GM21390 (cell line): Measurements from ENCODE around the gene CTCFL.

Experiments used
- ATAC-seq: cut with Tn5 transposase; IDR thresholded peaks from one replicate; pipeline ENCODE4 v1.9.1; 2021; ENCODE audit not compliant: unreplicated experiment

CTCFL gene, protein sequence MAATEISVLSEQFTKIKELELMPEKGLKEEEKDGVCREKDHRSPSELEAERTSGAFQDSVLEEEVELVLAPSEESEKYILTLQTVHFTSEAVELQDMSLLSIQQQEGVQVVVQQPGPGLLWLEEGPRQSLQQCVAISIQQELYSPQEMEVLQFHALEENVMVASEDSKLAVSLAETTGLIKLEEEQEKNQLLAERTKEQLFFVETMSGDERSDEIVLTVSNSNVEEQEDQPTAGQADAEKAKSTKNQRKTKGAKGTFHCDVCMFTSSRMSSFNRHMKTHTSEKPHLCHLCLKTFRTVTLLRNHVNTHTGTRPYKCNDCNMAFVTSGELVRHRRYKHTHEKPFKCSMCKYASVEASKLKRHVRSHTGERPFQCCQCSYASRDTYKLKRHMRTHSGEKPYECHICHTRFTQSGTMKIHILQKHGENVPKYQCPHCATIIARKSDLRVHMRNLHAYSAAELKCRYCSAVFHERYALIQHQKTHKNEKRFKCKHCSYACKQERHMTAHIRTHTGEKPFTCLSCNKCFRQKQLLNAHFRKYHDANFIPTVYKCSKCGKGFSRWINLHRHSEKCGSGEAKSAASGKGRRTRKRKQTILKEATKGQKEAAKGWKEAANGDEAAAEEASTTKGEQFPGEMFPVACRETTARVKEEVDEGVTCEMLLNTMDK

GRCh38 chr20:57524511-57525176, at the start of gene CTCFL:
TSS of gene CTCFL (minus strand) at chr20:57525140. CDS start at chr20:57524205, 935 bp downstream.
- no peak for ATAC-seq

GRCh38 chr20:57573894-57574293, 49.0 kb upstream of the CTCFL start:
- ATAC-seq, result no peak

DNA sequence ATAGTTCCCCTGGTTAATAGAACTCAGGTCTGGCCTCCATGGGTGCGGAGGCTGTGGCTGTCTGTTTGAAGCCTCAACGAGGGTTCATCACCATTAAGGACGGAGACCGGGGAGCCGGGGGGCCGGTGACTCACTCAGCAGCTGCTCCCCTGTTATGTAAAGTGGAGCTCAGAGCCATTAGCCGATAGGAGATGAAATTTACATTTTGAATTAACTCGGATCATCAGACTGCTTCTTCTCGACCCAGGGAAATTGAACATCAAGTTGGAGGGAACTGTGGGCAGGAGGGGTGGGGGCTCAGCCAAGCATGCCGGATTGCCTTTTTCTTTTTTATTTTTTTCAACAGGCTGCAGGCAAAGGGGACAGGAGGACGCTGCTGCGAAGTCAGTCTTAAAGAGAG, 48.3 kb upstream of the CTCFL start:
- no peak for ATAC-seq

DNA sequence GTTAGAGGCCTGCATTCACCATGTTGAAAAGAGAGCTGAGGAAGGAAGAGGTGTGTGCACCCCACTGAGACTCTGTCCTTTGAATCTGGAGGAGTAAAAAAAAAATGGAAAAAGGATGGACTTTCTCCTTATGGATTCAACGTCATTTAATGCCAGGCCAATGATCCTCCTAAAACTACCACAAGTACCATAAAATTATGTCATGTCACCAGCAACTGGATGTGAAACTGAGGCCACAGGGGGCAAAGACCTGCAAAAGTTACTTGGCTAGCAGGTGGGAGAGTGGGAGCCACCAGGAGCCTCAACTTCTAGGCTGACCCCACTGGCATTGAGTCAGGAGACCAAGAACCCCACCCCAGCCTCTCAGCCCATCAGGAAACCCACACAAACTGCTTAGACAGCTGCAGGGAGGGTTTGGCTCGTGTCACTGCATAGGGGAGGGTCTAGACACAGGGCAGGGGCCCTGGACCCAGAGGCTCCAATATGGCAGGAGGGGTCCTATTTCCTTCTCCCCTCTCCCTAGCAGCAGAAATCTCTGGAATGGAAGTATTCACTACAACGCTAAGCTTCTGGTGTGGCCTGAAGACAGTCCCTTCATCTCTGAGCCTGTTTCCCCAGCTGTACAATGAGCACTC, 47.0 kb upstream of the CTCFL start:
- ATAC-seq, result no peak

DNA sequence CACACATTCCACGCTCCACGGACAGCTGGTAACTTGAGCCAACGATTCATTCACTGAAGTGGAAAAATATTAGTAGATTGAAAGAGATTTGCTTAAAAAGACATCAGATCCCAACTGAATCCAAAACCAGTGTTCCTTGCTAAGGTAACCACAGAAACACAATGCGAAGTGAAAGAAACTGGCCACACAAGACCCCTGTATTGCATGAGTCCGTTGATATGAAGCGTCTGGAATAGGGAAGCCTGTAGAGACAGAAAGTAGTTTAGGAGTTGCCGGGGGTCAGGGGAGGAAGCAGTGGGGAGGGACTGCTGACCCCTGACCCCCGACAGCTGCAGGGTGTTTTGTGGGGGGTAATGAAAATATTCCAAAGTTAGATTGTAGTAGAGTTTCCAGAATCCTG, 46.0 kb upstream of the CTCFL start:
- no peak for ATAC-seq

DNA sequence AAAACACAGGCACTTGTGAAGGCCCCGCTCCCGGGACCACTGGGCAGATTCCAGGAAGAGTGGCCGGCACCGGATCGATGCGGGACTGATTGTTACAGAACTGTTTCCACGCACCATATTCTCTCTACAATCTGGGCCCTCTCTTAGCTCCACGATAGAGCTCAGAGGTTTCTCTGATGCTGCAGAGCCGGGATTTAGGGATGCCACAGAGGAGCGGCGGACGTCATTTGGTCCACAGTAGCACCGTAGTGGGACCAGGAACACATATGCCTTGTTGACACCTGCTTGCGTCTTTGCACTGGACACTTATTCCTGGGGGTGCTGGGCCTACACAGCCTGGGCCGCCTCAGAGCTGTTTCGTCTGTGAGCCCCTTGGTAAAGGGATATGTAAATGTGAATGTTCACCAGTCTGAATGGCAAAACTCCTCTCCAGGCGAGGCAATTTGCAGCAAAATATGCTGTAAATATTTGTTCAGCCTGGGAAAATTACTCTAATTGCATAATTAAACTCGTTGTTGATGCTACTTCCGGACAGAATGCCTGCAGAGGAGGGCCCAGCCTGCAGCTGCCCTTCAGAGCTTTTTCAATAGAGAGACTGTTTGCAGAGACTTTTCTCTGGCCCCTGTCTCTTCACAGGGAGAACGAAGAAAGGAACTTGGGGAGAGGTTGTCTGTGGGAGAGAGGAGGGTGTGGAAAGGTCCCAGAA, 45.4 kb upstream of the CTCFL start:
- no peak for ATAC-seq

GRCh38 chr20:57568960-57569359, 44.0 kb upstream of the CTCFL start:
- ATAC-seq, result no peak

DNA sequence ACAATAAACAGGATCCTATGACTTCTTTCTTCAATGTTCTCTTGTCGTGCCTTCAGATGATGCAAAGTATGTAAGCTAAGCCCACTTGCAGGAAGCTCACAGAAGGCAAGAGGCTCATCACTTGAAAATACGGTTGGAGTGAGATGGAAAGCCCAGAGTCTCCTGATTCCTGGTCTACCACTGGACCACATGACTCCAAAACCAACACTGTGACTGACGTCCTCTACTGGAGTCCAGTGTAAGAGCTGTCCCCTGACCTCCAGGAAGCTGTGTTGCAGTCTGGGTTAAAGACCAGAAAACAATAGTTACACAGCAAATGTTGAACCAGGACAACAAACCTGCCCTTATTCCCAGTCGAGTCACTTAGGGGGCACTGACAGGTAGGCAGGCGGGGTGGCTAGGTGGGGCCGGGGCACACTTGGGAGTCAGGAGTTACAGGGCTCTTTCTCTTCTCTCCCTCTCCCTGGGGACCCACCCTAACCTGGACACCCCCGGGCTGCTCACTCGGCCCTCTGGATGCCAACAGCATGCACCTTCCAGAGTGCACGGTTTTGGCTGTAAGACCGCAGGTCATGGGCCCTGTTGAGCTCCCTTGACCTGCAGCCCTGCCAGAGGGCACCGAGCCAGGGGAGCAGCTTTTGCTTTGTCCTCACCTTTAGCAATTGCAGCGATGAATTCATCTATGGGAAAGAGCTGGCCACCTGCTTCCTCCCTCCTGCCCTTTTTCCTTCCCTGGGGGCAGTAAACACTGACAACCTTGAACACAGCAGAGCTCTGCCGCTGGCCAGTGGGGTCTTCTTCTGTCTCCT, 43.4 kb upstream of the CTCFL start:
- ATAC-seq, result no peak

DNA sequence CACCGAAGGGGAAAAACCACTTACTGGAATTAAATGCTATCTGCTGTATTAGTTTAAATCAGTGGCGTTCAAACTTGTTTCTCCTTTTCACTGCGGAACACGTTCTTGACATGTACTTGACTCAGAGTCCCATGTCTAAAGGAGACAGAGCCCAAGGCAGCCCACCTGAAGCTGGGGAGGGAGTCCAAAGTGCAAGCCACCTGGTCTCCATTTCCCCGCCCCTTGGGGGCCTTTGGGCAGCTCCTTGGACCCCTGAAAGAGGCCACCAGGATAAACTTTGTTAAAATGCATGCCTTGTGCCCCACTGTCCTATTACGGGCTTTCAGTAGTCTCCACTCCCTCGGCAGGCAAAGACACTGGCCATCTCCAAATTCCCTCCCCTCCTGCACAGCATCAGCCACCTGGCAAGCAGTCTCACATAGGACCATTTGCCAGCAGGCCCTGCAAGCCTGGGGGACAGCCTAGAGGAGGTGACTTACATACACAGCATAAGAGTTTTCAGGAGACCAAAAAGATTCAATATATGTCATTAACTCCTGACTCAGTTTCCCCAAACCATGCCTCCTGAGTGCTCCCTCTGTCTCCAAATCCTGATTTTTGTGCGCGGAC, 42.6 kb upstream of the CTCFL start:
- no peak for ATAC-seq

DNA sequence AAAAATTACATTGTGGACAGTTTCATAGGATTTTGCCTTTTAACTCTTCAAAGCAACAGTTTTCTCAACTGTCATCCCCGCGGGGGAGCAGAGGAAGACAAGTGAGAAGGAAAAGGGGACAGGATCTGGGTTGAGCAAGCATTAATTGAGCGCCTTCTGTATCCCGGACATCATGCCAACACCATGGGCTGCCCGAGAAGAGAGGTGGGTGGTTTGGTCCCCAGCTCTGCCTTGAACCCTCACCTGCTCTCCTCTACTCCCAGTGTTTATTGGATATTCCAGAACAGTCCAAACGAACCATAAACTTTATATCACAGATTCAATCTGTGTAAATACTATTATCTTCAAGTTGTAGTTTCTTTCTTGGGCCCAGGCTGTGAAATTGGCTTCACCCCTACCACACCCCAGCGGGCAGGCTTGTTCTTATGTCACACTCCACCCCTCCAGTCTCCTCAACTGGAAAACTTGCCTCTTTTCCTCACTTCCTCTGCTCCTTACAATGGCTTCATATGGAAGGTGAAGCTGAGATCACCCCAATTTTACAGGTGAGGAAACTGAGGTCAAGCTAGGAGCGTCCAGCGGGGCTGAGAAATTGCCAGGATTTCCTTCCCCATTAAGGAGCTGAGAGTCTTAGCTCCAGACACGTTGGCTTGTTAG, 42.0 kb upstream of the CTCFL start:
- ATAC-seq, result no peak

- ATAC-seq, result no peak
Observed at GRCh38 chr20:57566399-57566798, 41.5 kb upstream of the CTCFL start.

- ATAC-seq, result no peak
Observed at GRCh38 chr20:57564951-57565642, 40.2 kb upstream of the CTCFL start.

DNA sequence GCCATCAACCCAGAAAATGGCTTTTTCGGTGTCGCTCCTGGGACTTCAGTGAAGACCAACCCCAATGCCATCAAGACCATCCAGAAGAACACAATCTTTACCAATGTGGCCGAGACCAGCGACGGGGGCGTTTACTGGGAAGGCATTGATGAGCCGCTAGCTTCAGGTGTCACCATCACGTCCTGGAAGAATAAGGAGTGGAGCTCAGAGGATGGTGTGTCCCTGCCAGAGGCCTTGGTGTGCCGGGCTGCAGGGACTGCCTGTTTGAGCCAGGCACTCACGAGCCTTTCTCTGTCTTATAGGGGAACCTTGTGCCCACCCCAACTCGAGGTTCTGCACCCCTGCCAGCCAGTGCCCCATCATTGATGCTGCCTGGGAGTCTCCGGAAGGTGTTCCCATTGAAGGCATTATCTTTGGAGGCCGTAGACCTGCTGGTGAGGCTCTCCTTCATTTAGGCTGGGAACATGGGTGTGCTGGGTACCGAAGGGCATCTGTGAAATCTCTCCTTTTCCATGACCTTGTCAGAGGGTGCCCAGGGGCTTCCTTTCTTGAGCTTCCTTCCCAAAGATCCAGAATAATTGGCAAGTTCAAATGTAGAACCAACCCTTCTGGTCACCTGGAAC, 39.4 kb upstream of the CTCFL start:
- ATAC-seq, result no peak

GRCh38 chr20:57563522-57563921, 38.6 kb upstream of the CTCFL start:
- ATAC-seq, result no peak

DNA sequence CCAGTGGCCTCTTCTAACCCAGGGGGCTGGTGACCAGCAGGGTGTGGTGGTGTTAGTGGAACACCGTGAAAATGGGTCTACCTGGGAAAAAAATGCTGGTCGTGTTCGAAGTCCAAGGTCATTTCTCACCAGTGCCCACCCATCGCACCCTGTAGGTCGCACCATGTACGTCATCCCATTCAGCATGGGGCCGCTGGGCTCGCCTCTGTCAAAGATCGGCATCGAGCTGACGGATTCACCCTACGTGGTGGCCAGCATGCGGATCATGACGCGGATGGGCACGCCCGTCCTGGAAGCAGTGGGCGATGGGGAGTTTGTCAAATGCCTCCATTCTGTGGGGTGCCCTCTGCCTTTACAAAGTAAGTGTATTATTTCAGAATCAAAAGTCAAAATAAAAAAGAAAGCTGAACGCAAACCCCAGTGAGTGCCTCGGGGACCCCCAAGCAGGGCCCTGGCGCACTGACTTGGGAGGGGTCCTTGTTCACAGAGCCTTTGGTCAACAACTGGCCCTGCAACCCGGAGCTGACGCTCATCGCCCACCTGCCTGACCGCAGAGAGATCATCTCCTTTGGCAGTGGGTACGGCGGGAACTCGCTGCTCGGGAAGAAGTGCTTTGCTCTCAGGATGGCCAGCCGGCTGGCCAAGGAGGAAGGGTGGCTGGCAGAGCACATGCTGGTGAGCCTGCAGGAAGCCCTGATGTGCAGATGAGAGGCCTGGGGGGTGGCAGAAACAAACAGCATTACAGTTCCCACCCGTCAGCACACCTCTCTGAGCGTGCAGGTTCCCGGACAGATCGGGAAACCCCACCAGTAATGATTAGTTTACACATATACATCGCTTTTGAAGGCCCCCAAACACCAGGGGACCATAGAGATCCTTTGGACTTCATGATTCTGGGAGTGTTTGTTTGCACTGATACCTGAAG, 37.9 kb upstream of the CTCFL start:
- ATAC-seq, result no peak

DNA sequence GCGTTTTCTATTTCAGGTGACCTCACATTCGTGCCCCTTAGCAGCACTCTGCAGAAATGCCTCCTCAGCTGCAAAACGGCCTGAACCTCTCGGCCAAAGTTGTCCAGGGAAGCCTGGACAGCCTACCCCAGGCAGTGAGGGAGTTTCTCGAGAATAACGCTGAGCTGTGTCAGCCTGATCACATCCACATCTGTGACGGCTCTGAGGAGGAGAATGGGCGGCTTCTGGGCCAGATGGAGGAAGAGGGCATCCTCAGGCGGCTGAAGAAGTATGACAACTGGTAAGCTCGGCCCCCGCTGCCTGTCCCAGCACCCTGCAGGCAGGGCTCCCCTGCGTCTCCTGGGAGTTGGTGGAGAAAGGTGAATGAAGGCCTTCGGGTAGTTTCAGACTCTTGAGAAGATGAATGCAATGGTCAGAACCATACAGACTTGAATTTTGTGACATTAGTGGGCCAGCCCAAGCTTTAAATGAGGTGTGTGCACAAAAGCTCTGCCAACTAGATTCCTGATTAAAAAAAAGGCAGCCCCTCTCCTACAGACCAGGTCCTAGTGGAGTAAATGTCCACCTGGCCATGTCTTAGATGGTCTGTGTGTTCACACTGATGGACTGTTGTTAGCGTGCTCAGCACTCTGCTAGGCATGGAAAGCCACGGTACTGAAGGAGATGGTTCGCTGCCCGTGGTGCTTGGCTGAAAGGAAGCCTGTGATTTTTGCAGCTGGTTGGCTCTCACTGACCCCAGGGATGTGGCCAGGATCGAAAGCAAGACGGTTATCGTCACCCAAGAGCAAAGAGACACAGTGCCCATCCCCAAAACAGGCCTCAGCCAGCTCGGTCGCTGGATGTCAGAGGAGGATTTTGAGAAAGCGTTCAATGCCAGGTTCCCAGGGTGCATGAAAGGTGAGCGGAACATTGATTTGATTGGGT, 36.7 kb upstream of the CTCFL start:
- no peak for ATAC-seq
